ENCODE measurements around the gene BLVRA. TPM values are rescaled to one million over a fixed set of nuclear protein-coding genes. Genes with fewer than 3 reads are reported as not detected.

Gene BLVRA
- 69.0 to 85.8 TPM (median 72.2 TPM) in 5 replicates for total RNA-seq (2022; extraction: Qiagen RNA extraction; ENCODE audit: low read depth)

GRCh38 chr7:43758029-43758821, at the start of gene BLVRA:
BLVRA (plus strand) TSS chr7:43758680; CDS start chr7:43771159, 12,479 bp downstream.

DNA sequence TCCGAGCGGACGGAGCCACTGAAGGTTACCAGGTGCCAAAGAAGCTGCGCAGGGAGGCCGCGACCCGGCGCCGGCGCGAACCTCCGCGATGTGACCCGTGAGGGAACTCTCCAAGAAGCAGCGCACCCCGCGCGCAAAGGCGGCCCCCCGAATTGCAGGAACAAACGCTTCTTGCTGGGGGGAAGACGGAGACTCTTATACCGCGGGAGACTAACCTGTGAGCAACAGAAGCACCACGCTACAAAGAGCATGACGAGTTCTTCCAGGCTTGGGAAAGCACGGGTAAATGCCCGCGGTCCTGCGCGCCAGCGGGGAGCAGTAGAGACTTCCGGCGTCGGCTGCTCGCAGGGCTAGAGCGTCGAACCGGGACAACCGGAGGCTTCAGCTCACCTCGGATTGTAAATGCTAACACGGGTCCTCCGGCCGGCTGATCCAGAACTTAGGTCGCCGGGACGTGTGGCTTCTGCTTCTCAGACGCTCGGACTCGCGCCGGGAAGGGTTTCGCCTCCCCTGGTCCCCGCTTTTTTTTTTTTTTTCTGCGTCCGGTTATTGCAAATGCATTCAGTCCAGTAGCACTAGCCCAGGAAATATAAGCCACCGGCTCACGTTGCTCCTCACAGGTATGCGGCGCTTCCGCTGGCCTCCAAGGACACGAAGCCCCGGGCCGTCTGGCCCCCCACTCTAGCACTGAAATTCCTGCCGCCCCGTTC, 29.1 kb upstream of the BLVRA start, which contains the start of gene COA1:
Gene COA1 (minus strand): TSS at position 310 of the 710 bp plus-strand sequence. CDS start 80,909 bp downstream, outside the sequence.

Other genes with a start within 250 kb of the BLVRA start
- 24.4 to 33.6 TPM (median 32.1 TPM) in 5 replicates for gene STK17A, start 175.6 kb upstream of the BLVRA start, total RNA-seq (2022; extraction: Qiagen RNA extraction; ENCODE audit: low read depth)
- 86.3 to 105 TPM (median 88.6 TPM) in 5 replicates for gene COA1, start 29.2 kb upstream of the BLVRA start, total RNA-seq (2022; extraction: Qiagen RNA extraction; ENCODE audit: low read depth)
- 205 to 254 TPM (median 243 TPM) in 5 replicates for gene MRPS24, start 110.8 kb downstream of the BLVRA start, total RNA-seq (2022; extraction: Qiagen RNA extraction; ENCODE audit: low read depth)
- gene URGCP, start 147.9 kb downstream of the BLVRA start, total RNA-seq (2022; extraction: Qiagen RNA extraction; ENCODE audit: low read depth), result 23.5 to 28.8 TPM (median 26.8 TPM) in 5 replicates
- 7.9 to 11.6 TPM (median 11.4 TPM) in 5 replicates for gene UBE2D4, start 167.8 kb downstream of the BLVRA start, total RNA-seq (2022; extraction: Qiagen RNA extraction; ENCODE audit: low read depth)
- gene SPDYE1, start 239.2 kb downstream of the BLVRA start, total RNA-seq (2022; extraction: Qiagen RNA extraction; ENCODE audit: low read depth), result not detected in 5 replicates